Stomach (tissue), 9 donors: ENCODE measurements around the gene NFKBIB. TPM values are rescaled to one million over a fixed set of nuclear protein-coding genes. Genes with fewer than 3 reads are reported as not detected.
"Not testable (repeated sequence)": the region's sequence is repeated elsewhere in the genome, so short reads cannot be mapped to it uniquely, and the experiment has no call there.

ENCODE experiments used
- DNase-seq, 2 donors: peaks; one replicate each; pipeline versions ENCODE4 v3.0.0 to v3.0.0-alpha.2; 2013 to 2019
- H3K27ac ChIP-seq, 5 donors: fragments of 200-600 bp in 4 of 5; sonication (generic) in 4 of 5; one replicate each; pipeline ENCODE4 v1.5.1; 2013 to 2019; ENCODE audit warnings: mild to moderate bottlenecking in 1 of 5, moderate library complexity in 1 of 5
- H3K27me3 ChIP-seq, 3 donors: fragments of 200-600 bp; sonication (generic); one replicate each; pipeline ENCODE4 v1.5.1; 2017 to 2019; ENCODE audit warnings: mixed run types in 1 of 3
- H3K36me3 ChIP-seq, 4 donors: fragments of 200-600 bp; sonication (generic); 1 replicate in 3 of 4; 2 replicates in 1 of 4; pipeline ENCODE4 v1.5.1; 2016 to 2019
- H3K4me1 ChIP-seq, 4 donors: fragments of 200-600 bp; sonication (generic); one replicate each; pipeline ENCODE4 v1.5.1; 2016 to 2019
- H3K4me3 ChIP-seq, 4 donors: fragments of 200-600 bp; sonication (generic) in 3 of 4; one replicate each; pipeline ENCODE4 v1.5.1; 2016 to 2019; ENCODE audit warnings: mild to moderate bottlenecking in 1 of 4
- H3K9me3 ChIP-seq, 4 donors: fragments of 200-600 bp; sonication (generic); one replicate each; pipeline ENCODE4 v1.5.1; 2016 to 2019
- EP300 ChIP-seq: sonication (generic); formaldehyde crosslinking; IDR thresholded peaks from one replicate; pipeline ENCODE4 v1.6.1; 2017; ENCODE audit warnings: antibody characterized with exemption
- POLR2A ChIP-seq, 4 donors: fragments of 450-650 bp; IDR thresholded peaks; one replicate each; pipeline ENCODE4 v1.6.1; 2016; ENCODE audit warnings: antibody characterized with exemption in 4 of 4, control low read depth in 2 of 4, mild to moderate bottlenecking in 1 of 4, moderate library complexity in 1 of 4
- POLR2AphosphoS5 ChIP-seq, 3 donors: sonication (generic); formaldehyde crosslinking; IDR thresholded peaks; one replicate each; pipeline ENCODE4 v1.6.1; 2016; ENCODE audit warnings: antibody characterized with exemption in 3 of 3
- WGBS, 5 donors: extraction: QIAGEN DNeasy Blood & Tissue Kit in 3 of 5; methylation state at CpG; one replicate each; pipeline versions ENCODE4 v1.1.5 to v1.1.7; 2013 to 2018; 5-methylcytosine and 5-hydroxymethylcytosine counted together
- intact Hi-C: fragments of 100-400 bp; cut with DNase I; formaldehyde crosslinking; loops from one replicate; pipeline ENCODE4 v1.15.1; 2023; ENCODE audit warnings: low total_unique reads
- polyA plus RNA-seq, 3 donors: library from polyadenylated mRNA; stranded (reverse); fragments of 200-250 nt; gene quantifications; one replicate each; pipeline ENCODE4 v1.2.3, GENCODE V29; 2013
- total RNA-seq, 5 donors: library from RNA; depleted of rRNA; stranded (reverse); fragments of >200 nt; gene quantifications; one replicate each; pipeline versions ENCODE4 v1.1.0 to v1.2.3, GENCODE V29; 2014 to 2016
- TF ChIP-seq, protein P1 (sequence below), 7 experiments: fragments of 450-650 bp in 4 of 7; fragments of 200-600 bp in 3 of 7; sonication (generic) in 3 of 7; IDR thresholded peaks; one replicate each; pipeline ENCODE4 v1.5.1; 2016 to 2019; ENCODE audit warnings: antibody characterized with exemption in 7 of 7, control low read depth in 2 of 7, mild to moderate bottlenecking in 1 of 7
- donor health status: healthy with polysubstance abuse.
- donor health status: Bipolar disorder and iron deficiency.
- donor health status: healthy.

Gene NFKBIB
- total and polyA plus RNA-seq, 8 donors = 5.4 to 93.3 (median 29.6) TPM; not detected in 1

DNA sequence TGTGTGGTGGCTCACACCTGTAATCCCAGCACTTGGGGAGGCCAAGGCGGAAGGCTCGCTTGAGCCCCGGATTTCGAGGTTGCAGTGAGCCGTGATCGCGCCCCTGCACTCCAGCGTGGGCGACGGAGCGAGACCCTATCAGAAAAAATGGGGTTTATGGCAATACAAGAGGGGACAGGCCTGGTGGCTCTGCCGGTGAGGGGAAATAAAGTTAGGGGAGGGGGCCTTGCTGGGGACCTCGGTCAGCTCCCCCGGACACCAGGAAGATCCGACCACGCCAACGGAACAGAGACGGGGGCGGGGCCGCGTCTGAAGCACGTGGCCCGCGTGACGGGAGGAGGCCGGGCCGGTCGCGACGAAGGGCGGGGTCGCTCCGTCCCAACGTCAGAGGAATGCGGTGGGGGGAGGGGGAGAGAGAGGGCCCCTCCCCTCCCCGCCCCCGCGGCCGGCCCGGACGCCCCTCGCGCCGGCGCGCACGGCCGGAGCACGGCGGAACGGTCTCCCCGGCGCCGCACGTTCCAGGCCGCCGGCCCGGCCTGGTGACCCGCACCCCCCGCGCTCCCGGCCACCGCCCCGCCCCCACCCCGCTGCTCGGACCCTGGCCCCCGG lies 48.0 kb upstream of the NFKBIB start:
- 0 to 2% (median 1%) methylated on average over 22 to 66 of the region's 67 CpGs for WGBS, 5 donors
- peak; percentile 92 to 96 (median 93) for TF ChIP-seq POLR2AphosphoS5 (IDR thresholded peaks at IDR 0.05)
- TF ChIP-seq EP300 = no peak
- TF ChIP-seq, protein P1, sequence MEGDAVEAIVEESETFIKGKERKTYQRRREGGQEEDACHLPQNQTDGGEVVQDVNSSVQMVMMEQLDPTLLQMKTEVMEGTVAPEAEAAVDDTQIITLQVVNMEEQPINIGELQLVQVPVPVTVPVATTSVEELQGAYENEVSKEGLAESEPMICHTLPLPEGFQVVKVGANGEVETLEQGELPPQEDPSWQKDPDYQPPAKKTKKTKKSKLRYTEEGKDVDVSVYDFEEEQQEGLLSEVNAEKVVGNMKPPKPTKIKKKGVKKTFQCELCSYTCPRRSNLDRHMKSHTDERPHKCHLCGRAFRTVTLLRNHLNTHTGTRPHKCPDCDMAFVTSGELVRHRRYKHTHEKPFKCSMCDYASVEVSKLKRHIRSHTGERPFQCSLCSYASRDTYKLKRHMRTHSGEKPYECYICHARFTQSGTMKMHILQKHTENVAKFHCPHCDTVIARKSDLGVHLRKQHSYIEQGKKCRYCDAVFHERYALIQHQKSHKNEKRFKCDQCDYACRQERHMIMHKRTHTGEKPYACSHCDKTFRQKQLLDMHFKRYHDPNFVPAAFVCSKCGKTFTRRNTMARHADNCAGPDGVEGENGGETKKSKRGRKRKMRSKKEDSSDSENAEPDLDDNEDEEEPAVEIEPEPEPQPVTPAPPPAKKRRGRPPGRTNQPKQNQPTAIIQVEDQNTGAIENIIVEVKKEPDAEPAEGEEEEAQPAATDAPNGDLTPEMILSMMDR (IDR thresholded peaks at IDR 0.05) = no peak
- peak in 1 of 4 donors; percentile 63 for TF ChIP-seq POLR2A (IDR thresholded peaks at IDR 0.05)
- Histone ChIP-seq H3K27me3 (no peaks in the 10 kb centered on the region), H3K27ac (peak overlapping the region; percentile 95 to 100 (median 100)), H3K4me1 (peaks cover 37 to 42% (median 41%) of the 10 kb centered on the region in 4 donors), H3K9me3 (no peaks in the 10 kb centered on the region), H3K36me3 (peaks cover 10 to 16% (median 11%) of the 10 kb centered on the region in 4 donors), H3K4me3 (peak overlapping the region; percentile 65 to 87 (median 76))
- DNase-seq = peak; percentile 96 to 98
- intact Hi-C loops = no loop called here

DNA sequence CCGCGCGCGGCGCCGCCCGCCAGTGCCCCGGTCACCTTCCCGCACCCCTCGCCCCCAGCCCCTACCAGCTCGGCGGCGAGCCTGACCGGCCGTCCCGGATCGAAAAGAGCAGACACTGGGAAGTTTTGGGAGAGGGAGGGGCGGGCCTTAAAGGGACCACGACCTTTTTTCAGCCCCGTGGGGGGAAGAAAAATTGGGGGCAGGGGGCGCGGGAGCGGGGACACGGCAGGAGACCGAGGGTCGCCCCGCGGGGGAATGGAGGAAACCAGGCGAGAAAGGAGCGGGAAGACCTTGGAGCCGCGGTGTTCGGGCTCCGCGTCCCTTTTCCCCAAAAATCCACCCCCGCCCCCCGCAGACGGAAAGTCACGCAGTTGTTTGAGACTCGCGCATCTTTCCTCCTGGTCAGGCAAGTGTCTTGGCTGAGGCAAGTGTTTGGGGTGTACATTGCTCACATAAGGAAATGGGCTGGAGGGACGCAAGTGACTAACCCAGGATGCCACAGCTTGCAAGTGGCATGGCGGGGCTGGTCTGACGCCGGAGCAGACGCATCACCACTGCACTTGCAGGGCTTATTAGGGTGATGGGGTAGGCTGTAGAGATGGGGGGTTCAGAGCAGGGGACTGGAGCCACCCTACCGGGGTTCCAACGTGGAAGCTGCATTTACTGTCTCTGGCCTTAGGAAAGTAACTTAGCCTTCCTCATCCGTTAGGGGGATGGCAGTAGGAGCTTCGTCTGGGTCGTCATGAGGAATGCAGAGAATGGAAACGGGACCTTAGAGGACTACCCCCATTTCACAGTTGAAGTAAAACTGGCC lies 47.3 kb upstream of the NFKBIB start:
- intact Hi-C loops = no loop called here
- DNase-seq = peak; percentile 56 to 80
- Histone ChIP-seq H3K4me3 (peak overlapping the region; percentile 65 to 87 (median 76)), H3K36me3 (peaks cover 3 to 9% (median 4%) of the 10 kb centered on the region in 4 donors), H3K27me3 (no peaks in the 10 kb centered on the region), H3K27ac (peak overlapping the region; percentile 95 to 100 (median 100)), H3K4me1 (peaks cover 30 to 41% (median 36%) of the 10 kb centered on the region in 4 donors), H3K9me3 (no peaks in the 10 kb centered on the region)
- TF ChIP-seq, protein P1 (IDR thresholded peaks at IDR 0.05) = no peak
- TF ChIP-seq POLR2AphosphoS5 (IDR thresholded peaks at IDR 0.05) = peak in 2 of 3 donors; percentile 65 to 74
- WGBS, 5 donors = 1 to 2% (median 1%) methylated on average over 39 to 52 of the region's 52 CpGs

DNA sequence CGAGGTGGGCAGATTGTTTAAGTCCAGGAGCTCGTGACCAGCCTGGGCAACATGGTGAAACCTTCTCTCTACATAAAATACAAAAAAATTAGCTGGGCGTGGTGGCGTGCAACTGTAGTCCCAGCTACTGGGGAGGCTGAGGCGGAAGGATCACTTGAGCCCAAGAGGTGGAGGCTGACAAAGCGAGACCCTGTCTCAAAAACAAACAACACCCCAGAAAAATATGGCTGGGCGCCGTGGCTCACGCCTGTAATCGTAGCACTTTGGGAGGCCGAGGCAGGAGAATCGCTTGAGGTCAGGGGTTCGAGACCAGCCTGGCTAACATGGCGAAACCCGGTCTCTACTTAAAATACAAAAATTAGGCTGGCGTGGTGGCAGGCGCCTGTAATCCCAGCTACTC lies 46.6 kb upstream of the NFKBIB start:
- intact Hi-C loops = no loop called here
- Histone ChIP-seq H3K4me1 (peaks cover 22 to 37% (median 28%) of the 10 kb centered on the region in 4 donors), H3K9me3 (no peaks in the 10 kb centered on the region), H3K27me3 (no peaks in the 10 kb centered on the region), H3K36me3 (peaks cover 0 to 2% (median 0%) of the 10 kb centered on the region in 4 donors), H3K4me3 (peak overlapping the region in 3 of 4 donors; percentile 65 to 84 (median 67)), H3K27ac (peak overlapping the region in 3 of 5 donors; percentile 99 to 100 (median 100))
- DNase-seq = no peak
- 87 to 92% (median 87%) methylated on average over 17 of the region's 17 CpGs for WGBS, 5 donors
- TF ChIP-seq EP300 = no peak
- no peak for TF ChIP-seq POLR2AphosphoS5 (IDR thresholded peaks at IDR 0.05)
- no peak for TF ChIP-seq POLR2A (IDR thresholded peaks at IDR 0.05)
- TF ChIP-seq, protein P1 (IDR thresholded peaks at IDR 0.05) = no peak

DNA sequence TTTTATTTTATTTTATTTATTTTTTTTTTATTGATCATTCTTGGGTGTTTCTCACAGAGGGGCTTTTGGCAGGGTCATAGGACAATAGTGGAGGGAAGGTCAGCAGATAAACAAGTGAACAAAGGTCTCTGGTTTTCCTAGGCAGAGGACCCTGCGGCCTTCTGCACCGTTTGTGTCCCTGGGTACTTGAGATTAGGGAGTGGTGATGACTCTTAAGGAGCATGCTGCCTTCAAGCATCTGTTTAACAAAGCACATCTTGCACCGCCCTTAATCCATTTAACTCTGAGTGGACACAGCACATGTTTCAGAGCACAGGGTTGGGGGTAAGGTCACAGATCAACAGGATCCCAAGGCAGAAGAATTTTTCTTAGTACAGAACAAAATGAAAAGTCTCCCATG lies 44.8 kb upstream of the NFKBIB start:
- H3K4me3 ChIP-seq, DNase-seq, H3K9me3 ChIP-seq, H3K27ac ChIP-seq, H3K27me3 ChIP-seq, H3K36me3 ChIP-seq, intact Hi-C loops: not testable (repeated sequence)
- WGBS, 5 donors = 42 to 78% (median 60%) methylated on average over 2 to 3 of the region's 3 CpGs
- peaks cover 14 to 30% (median 21%) of the 10 kb centered on the region in 4 donors for H3K4me1 ChIP-seq

DNA sequence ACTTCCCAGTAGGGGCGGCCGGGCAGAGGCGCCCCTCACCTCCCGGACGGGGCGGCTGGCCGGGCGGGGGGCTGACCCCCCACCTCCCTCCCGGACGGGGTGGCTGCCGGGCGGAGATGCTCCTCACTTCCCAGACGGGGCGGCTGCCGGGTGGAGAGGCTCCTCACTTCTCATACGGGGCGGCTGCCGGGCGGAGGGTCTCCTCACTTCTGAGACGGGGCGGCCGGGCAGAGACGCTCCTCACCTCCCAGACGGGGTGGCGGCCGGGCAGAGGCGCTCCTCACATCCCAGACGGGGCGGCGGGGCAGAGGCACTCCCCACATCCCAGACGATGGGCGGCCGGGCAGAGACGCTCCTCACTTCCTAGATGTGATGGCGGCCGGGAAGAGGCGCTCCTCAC lies 44.0 kb upstream of the NFKBIB start:
- H3K36me3 ChIP-seq, DNase-seq, H3K9me3 ChIP-seq, H3K27me3 ChIP-seq, H3K4me3 ChIP-seq, intact Hi-C loops, H3K27ac ChIP-seq: not testable (repeated sequence)
- H3K4me1 ChIP-seq = peaks cover 14 to 28% (median 22%) of the 10 kb centered on the region in 4 donors
- 90 to 99% (median 97%) methylated on average over 6 to 25 of the region's 37 CpGs for WGBS, 5 donors
